Heart left ventricle (tissue), 13 donors: ENCODE measurements around the gene NPAS2.

Source experiments
- POLR2A ChIP-seq, 2 donors: fragments of 450-650 bp; IDR thresholded peaks; one replicate each; pipeline ENCODE4 v1.6.1; 2017; ENCODE audit warnings: antibody characterized with exemption in 2 of 2, mild to moderate bottlenecking in 2 of 2, moderate library complexity in 2 of 2
- TF ChIP-seq, protein P1 (sequence below), 12 donors: fragments of 200-600 bp; sonication (generic) in 4 of 12; IDR thresholded peaks; one replicate each; pipeline versions ENCODE4 v1.5.0 to v1.8.0; 2018 to 2022; ENCODE audit warnings: antibody characterized with exemption in 12 of 12, mild to moderate bottlenecking in 5 of 12
- donor health status: ischemic (EF 13 %, LVEDD 7.1; RV severe dilation, severe dysfunction).
- donor health status: DM: no; HTN: yes; CAD: no.
- donor health status: DM: no; HTN: no; CAD: no.
- donor health status: ischemic (EF 25% LVEDD 6.9; RV normal size, moderate dysfunction).
- donor health status: ischemic (EF 25% LVEDD 5.7; RV mildly dilated, moderate dysfunction).
- donor health status: ischemic (EF 35%, LVEDD 5.7; RV mildly dilated, moderate dysfunction).
- donor health status: nonischemic (EF 11% LVEDD 7.7; RV severe dilation, severe dysfunction).
- donor health status: DM: yes; HTN: yes; CAD: no.
- donor health status: PGD.
- donor health status: ischemic (EF 29% LVEDD 5.4; RV normal size, mild dysfunction).
- donor health status: nonischemic (EF 23%, LVEDD 6.1; RV moderate dilation, normal function).

DNA sequence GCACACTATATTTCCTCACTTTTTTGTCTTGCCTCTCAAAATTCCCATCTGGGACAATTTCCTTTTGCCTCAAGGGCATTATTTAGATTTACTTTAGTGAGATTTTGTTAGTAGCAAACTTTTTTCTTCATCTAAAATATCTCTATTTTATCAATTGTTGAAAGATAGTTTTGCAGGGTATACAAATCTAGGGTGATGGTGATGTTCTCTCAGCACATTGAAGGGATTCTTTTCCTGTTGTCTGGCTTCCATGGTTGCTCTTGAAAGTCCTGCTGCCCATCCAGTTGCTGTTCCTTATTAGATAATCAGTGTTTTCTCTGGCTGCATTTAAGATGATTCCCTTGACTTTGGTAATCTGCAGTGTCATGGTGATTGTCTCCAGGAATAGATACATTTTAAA, 48.1 kb downstream of the NPAS2 start:
- TF ChIP-seq, protein P1, sequence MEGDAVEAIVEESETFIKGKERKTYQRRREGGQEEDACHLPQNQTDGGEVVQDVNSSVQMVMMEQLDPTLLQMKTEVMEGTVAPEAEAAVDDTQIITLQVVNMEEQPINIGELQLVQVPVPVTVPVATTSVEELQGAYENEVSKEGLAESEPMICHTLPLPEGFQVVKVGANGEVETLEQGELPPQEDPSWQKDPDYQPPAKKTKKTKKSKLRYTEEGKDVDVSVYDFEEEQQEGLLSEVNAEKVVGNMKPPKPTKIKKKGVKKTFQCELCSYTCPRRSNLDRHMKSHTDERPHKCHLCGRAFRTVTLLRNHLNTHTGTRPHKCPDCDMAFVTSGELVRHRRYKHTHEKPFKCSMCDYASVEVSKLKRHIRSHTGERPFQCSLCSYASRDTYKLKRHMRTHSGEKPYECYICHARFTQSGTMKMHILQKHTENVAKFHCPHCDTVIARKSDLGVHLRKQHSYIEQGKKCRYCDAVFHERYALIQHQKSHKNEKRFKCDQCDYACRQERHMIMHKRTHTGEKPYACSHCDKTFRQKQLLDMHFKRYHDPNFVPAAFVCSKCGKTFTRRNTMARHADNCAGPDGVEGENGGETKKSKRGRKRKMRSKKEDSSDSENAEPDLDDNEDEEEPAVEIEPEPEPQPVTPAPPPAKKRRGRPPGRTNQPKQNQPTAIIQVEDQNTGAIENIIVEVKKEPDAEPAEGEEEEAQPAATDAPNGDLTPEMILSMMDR (IDR thresholded peaks at IDR 0.05) = no peak
- TF ChIP-seq POLR2A (IDR thresholded peaks at IDR 0.05) = no peak
